AG10803 (cell line): Measurements from ENCODE around the gene UBE2D3.

ENCODE experiments used
- DNase-seq: peaks from one replicate; pipeline ENCODE4 v3.0.0; 2010; ENCODE audit warnings: low read depth
- H3K4me3 ChIP-seq: 2 replicates; pipeline ENCODE4 v1.5.1; 2011; ENCODE audit warnings: mild to moderate bottlenecking, low read length, control low read depth
- CTCF ChIP-seq: conservative IDR thresholded peaks from 2 replicates; pipeline ENCODE4 v1.5.1; 2011; ENCODE audit warnings: mild to moderate bottlenecking, low read length, control low read depth, inconsistent platforms

UBE2D3 gene

GRCh38 chr4:102789317-102789717, 38.0 kb downstream of the UBE2D3 start:
- DNase-seq = peak; percentile 65
- TF ChIP-seq CTCF = no peak
- H3K4me3 ChIP-seq = no peak overlapping the region

- H3K4me3 ChIP-seq = no peak overlapping the region
Measured at GRCh38 chr4:102787944-102788343, 39.4 kb downstream of the UBE2D3 start.

GRCh38 chr4:102787096-102787881, 40.1 kb downstream of the UBE2D3 start:
- peak; percentile 70 for DNase-seq
- no peak for TF ChIP-seq CTCF
- H3K4me3 ChIP-seq = no peak overlapping the region

More at GRCh38 chr4:102787944-102788343, 39.4 kb downstream of the UBE2D3 start:
- TF ChIP-seq CTCF = no peak
- no peak for DNase-seq

DNA sequence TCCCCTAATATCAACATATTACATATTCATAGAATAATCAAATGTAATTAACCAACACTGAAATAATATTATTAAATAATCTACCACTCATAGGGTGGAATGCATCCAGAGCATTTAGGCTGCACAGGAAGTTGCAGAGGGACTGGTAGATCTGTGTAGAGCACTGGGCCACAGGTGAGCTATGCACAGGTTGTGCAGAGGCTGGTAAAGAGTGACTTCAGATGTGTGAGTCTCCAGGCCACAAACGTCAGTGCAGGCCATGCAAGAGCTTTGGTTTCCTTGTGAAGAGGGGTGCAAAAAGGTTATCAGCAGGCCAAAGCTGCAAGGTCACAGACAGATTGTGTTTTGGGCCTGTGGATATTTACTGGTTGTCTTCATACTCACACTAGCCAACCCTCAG, 41.1 kb downstream of the UBE2D3 start:
- no peak overlapping the region for H3K4me3 ChIP-seq
- DNase-seq = no peak
- TF ChIP-seq CTCF = no peak

- peak; percentile 29 for DNase-seq
- TF ChIP-seq CTCF = no peak
- no peak overlapping the region for H3K4me3 ChIP-seq
Measured at GRCh38 chr4:102783006-102783405, 44.3 kb downstream of the UBE2D3 start.

GRCh38 chr4:102781570-102781969, 45.8 kb downstream of the UBE2D3 start:
- no peak for TF ChIP-seq CTCF
- no peak overlapping the region for H3K4me3 ChIP-seq
- no peak for DNase-seq

DNA sequence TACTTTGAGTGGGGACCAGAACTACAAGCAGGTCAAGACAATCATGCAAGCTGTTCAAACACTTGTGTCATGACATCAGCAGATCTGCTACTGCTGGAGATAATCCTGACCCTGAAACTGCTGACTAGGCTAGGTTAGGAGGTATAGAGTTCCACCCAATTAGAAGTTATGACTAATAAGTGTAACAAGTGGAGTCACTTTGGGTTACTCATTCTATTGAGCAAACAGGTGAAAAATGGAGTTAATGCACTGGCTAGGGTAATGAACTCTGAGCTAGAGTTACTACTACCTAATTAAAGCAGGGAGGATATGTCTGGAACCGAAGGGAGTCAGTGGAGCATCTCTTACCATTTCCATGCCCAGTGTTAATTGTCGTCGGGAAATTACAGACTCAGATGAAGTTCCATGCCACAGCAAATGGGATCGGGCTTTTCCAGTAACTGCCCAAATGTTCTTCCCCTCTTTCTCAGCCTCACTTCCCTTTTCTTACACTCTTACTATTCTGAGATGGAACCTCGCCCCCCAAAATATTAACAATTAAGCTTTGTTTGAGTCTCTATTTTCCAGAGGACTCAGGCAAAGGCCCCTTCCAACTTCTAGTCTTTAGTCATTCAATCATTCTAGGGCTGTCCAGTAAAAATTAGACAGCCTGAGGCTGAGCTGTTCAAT, 46.7 kb downstream of the UBE2D3 start:
- no peak overlapping the region for H3K4me3 ChIP-seq
- no peak for TF ChIP-seq CTCF
- no peak for DNase-seq
